Renal cortex interstitium (tissue), 15 donors: ENCODE measurements around the gene ARHGEF12. TPM values are rescaled to one million over a fixed set of nuclear protein-coding genes. Genes with fewer than 3 reads are reported as not detected.

Experiments
- DNase-seq, 11 donors: peaks; one replicate each; pipeline ENCODE4 v3.0.0-alpha.2; 2013; ENCODE audit warnings: low read depth in 9 of 11, low spot score in 4 of 11; ENCODE audit errors: extremely low read depth in 1 of 11
- long read RNA-seq, 16 experiments: transcript quantifications; one replicate each; lab custom pipeline, GENCODE V29; 2026
- polyA plus RNA-seq, 3 donors: library from polyadenylated mRNA; unstranded; fragments of 120-200 nt; gene quantifications; one replicate each; pipeline ENCODE4 v1.2.1, GENCODE V29; 2013; ENCODE audit not compliant: insufficient read length in 3 of 3

Gene ARHGEF12, protein sequence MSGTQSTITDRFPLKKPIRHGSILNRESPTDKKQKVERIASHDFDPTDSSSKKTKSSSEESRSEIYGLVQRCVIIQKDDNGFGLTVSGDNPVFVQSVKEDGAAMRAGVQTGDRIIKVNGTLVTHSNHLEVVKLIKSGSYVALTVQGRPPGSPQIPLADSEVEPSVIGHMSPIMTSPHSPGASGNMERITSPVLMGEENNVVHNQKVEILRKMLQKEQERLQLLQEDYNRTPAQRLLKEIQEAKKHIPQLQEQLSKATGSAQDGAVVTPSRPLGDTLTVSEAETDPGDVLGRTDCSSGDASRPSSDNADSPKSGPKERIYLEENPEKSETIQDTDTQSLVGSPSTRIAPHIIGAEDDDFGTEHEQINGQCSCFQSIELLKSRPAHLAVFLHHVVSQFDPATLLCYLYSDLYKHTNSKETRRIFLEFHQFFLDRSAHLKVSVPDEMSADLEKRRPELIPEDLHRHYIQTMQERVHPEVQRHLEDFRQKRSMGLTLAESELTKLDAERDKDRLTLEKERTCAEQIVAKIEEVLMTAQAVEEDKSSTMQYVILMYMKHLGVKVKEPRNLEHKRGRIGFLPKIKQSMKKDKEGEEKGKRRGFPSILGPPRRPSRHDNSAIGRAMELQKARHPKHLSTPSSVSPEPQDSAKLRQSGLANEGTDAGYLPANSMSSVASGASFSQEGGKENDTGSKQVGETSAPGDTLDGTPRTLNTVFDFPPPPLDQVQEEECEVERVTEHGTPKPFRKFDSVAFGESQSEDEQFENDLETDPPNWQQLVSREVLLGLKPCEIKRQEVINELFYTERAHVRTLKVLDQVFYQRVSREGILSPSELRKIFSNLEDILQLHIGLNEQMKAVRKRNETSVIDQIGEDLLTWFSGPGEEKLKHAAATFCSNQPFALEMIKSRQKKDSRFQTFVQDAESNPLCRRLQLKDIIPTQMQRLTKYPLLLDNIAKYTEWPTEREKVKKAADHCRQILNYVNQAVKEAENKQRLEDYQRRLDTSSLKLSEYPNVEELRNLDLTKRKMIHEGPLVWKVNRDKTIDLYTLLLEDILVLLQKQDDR (N-terminal part only)
- polyA plus RNA-seq = 100 to 1,000 TPM; 123 to 132 (median 123) TPM
- long read RNA-seq, donor 1, full-length matches to known transcripts = 1 of 1 reads
- long read RNA-seq, donor 1, partial matches to known transcripts = 0 of 1 reads
- long read RNA-seq, donor 1, other reads (novel, unspliced or antisense) = 0 of 1 reads
- long read RNA-seq, donor 2 = 0 reads
- long read RNA-seq, donor 3, full-length matches to known transcripts = 1 of 1 reads
- long read RNA-seq, donor 3, partial matches to known transcripts = 0 of 1 reads
- long read RNA-seq, donor 3, other reads (novel, unspliced or antisense) = 0 of 1 reads
- long read RNA-seq, donor 4 = 0 reads
- long read RNA-seq, donor 5 = 0 reads
- long read RNA-seq, donor 6, partial matches to known transcripts = 17 of 18 reads
- long read RNA-seq, donor 6, other reads (novel, unspliced or antisense) = 0 of 18 reads
- long read RNA-seq, donor 7, full-length matches to known transcripts = 1 of 1 reads
- long read RNA-seq, donor 7, partial matches to known transcripts = 0 of 1 reads
- long read RNA-seq, donor 7, other reads (novel, unspliced or antisense) = 0 of 1 reads
- long read RNA-seq, donor 8, partial matches to known transcripts = 10 of 10 reads
- long read RNA-seq, donor 8, other reads (novel, unspliced or antisense) = 0 of 10 reads
- long read RNA-seq, donor 9 = 0 reads
- long read RNA-seq, donor 10, partial matches to known transcripts = 0 of 1 reads
- long read RNA-seq, donor 10, other reads (novel, unspliced or antisense) = 0 of 1 reads
- long read RNA-seq, donor 11, partial matches to known transcripts = 0 of 1 reads
- long read RNA-seq, donor 11, other reads (novel, unspliced or antisense) = 0 of 1 reads
- long read RNA-seq, donor 12 = 0 reads
- long read RNA-seq, donor 13 = 0 reads
- long read RNA-seq, donor 14 = 0 reads
- long read RNA-seq, donor 15 = 0 reads
- long read RNA-seq, donor 16, partial matches to known transcripts = 5 of 5 reads
- long read RNA-seq, donor 16, other reads (novel, unspliced or antisense) = 0 of 5 reads

DNA sequence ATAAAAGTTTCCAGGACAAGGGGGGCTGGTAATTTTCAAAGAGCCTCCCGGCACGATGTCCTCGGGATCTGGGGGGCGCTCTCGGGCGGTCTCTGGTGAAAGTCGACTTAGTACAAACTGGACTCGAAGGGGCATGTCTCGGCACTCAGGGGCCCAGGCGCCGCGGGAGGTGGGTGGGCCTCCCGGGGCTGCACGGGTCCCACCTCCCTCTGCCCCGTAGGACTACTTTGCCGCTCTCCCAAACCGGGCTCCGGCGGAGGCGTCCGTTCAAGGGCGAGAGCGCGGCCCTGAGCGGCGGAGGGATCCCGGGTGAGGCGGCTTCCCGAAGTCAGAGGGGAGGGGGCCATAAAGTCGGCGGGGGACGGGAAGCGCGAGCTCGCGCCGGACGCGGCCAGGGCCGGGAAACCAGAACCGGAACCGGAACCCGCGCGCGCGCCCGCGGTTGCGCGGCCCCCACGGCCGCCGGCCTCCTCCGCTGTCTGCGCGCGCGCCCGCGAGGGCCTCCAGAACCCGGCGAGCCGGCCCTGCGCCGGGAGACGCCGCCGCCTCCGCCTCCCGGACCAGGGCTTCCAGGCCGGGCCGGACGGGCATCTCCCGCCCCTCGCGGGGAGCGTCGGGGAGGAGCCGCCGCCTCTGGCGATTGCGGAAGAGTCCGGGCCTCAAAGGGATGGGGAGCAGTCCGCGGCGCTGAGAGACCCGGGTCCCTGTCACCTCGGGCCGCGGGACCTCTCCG lies at the start of gene ARHGEF12:
ARHGEF12 (plus strand) TSS at position 506 of the 733 bp plus-strand sequence. CDS start 831 bp downstream, outside the sequence.
- DNase-seq = peak in 10 of 11 donors; percentile 92 to 97 (median 95)

- DNase-seq = no peak
Observed at GRCh38 chr11:120288021-120288420, 48.2 kb upstream of the ARHGEF12 start.

DNA sequence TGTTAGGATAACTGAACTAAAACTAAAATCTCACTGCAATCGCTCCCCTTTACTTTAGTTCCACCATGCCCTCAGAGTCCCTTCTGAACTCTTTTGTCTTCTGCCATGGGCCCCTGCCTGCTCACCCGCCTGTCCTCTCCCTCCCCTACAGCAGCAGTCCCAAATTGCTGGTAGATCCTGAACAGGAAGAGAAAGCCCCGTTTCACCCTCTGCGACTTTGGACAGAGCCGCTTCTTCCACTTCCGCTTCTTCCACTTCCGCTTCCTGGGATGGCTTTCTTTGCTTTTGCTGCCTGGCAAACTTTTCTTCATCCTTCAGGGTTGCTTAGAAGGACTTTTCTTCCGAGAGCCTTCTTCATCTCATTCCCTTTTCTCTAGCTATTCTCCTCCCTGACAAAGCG lies 46.8 kb upstream of the ARHGEF12 start:
- DNase-seq = no peak

DNA sequence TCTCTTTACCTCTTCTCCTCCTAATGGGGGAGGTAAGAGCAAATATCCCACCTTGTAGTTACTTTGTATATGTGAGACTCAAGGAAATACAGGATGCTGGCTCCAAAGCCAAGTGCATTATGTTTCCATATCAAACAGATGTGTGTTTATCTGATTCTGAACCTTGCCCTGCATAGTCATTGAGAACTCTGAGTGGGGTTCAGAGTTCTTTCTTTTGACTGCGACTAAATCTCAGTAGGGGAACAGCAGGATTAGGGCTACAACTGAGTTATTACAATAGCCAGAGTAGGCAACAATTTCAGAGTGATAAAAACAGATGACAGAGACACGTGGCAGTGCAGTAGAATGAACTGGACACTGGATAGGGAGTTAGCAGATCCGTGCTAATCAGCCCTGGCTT lies 45.3 kb upstream of the ARHGEF12 start:
- DNase-seq = no peak

GRCh38 chr11:120293038-120293800 lies 43.0 kb upstream of the ARHGEF12 start:
- DNase-seq = no peak

- no peak for DNase-seq
Observed at GRCh38 chr11:120294096-120294495, 42.1 kb upstream of the ARHGEF12 start.

GRCh38 chr11:120295099-120295498 lies 41.1 kb upstream of the ARHGEF12 start:
- DNase-seq = no peak

DNA sequence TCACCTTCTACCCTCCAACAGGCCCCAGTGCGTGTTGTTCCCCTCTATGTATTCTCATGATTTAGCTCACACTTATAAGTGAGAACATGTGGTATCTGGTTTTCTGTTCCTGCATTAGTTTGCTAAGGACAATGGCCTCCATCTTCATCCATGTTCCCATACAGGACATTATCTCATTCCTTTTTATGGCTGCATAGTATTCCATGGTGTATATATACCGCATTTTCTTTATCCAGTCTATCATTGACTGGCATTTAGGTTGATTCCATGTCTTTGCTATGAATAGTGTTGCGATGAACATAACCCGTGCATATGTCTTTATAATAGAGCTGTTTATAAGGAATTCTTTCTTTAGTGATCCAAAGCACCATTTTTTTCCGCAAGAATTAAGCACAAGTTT lies 39.7 kb upstream of the ARHGEF12 start:
- no peak for DNase-seq

GRCh38 chr11:120298461-120298860 lies 37.8 kb upstream of the ARHGEF12 start:
- DNase-seq = no peak

DNA sequence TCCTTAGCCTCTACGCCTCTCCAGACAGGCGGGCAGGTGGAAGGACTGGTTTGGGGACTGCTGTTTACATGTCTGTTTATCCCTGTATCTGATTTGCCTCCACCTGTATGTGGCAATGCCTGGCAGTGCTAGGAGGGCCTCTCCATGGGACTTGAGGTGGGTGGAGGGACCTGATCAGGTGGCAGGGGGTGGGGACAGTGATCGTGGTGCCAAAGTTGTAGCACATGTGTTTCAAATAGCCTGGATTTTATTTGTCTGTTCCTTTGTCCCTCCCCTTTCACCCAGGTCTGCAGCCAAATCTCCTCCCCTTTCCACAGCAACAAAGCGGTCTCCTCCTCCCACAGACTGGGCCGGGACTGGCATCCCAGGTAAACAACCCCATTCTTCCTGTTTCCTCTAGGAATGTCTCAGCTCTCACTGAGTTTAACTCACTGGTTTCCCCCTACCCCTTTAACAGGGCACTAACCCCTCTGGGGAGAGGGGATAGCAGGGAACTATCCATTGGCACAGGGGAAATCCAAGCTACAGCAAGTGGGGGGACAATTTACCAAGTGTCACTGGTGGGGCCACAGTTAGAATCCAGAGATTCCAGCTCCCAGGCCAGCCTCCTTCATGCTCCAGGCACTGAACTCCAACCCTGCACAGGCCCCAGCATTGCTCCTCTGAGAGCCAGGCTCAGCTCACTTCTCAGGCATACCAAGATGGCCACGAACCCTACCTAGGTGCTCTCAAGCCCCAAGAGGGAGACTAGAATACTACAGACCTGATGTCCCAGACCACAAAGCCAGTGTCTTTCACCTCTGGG lies 34.0 kb upstream of the ARHGEF12 start:
- DNase-seq = no peak

- peak in 6 of 11 donors; percentile 53 to 73 (median 64) for DNase-seq
Observed at GRCh38 chr11:120303004-120303637, 33.1 kb upstream of the ARHGEF12 start.

DNA sequence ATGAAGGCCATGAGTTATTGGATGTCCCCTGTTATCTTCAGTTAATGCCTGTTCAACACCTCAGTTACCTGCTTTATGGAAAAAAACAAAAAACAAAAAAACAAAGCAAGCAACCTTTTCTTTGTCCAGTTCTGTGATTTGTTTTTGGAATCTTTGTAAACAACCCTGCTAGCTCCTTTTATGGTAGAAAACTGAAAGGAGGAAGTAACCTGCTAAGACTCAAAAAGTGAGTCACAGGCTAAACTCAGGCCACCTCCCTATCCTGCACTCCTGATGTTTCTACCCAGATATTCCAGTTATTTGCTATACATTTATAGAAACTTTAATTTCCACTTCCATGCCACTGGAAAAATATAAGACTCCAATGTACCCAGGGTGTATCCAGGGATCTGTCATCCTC lies 31.7 kb upstream of the ARHGEF12 start:
- DNase-seq = no peak

DNA sequence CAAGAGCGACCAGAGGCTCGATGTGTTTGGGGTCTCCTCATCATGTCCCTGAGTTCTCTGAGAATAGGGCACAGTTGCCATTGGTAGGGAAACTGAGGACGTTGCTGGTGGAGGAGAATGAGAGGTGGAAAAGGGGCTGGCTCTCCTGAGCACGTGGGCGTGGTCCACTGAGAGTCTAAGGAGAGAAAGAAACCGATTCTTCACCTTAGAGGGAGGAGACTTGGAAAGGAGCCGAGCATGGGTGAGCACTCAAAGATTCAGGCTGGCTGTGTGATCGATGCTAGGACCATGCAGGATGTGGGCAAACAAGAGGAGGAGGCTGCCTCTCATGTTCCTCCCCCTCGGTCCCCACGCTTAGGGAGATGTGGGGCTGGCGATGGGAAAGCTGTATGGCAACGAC lies 30.9 kb upstream of the ARHGEF12 start:
- DNase-seq = no peak

GRCh38 chr11:120306519-120307242 lies 29.5 kb upstream of the ARHGEF12 start:
- no peak for DNase-seq
